ENCODE data around the gene GMFB.

GMFB gene

DNA sequence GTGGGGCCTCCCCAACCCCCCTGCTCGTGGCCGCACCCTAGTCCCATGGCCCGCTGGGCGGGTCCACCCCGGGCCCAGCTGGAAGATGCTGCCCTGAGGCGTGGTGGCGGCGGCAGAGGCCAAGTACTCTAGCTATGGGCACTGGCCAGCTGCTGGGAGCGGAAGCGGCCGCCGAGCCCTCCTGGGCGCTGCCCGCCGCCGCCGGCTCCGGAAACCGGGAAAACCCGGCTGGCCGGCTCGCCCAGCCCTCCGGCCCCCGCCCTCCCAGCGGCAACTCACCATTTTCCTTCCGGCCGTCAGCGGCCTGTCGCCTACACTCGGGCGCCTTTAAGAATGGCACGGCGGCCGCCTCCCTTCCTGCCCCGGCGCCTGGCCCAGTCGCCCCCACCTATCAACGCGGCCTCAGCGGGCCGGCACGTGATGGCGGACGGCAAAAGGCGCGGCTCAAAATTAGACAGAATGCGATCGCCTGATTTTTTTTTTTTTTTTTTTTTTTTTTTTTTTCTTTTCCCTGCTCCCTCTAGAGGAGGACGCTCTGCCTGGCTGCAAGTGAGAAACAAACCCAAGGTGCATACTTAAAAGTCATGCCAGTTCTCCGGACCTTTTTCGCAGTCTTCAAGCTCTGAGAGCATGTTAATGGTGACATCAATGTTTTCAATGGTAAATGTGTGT, at the start of gene GMFB:
Gene GMFB, minus strand, starts transcription at position 335 of the 672 bp plus-strand sequence. Its CDS starts 53 bp downstream, at position 282.
- peak; percentile 94 for DNase-seq

DNA sequence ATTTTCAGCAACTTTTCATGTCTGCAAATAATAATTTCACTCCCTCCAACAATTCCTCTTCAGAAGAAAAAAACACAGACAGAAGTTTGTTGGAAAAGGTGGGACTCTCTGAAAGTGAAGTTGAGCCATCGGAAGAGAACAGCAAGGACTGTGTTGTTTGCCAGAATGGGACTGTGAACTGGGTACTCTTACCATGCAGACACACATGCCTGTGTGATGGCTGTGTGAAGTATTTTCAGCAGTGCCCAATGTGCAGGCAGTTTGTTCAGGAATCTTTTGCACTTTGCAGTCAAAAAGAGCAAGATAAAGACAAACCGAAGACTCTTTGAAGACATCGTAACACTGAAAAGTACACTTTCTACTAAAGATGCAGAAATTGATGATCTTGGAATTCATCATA, 49.3 kb upstream of the GMFB start:
- no peak for DNase-seq

DNA sequence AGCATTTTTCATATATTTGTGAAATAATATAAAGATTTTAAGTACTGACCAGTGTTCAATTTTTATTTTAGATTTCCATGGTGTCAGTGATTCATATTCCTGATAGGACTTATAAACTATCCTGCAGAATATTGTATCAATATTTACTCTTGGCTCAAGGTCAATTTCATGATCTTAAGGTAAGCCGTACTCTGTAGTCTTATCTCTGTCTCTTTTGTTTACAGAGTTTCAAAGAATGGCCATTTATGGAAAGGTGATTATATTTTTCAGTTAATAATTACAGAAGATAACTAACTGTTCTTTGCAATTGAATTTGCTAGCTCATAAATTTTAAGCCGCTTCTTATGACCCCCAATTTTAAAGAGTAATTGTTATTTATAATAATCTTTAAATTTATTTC, 48.9 kb upstream of the GMFB start:
- DNase-seq: no peak

DNA sequence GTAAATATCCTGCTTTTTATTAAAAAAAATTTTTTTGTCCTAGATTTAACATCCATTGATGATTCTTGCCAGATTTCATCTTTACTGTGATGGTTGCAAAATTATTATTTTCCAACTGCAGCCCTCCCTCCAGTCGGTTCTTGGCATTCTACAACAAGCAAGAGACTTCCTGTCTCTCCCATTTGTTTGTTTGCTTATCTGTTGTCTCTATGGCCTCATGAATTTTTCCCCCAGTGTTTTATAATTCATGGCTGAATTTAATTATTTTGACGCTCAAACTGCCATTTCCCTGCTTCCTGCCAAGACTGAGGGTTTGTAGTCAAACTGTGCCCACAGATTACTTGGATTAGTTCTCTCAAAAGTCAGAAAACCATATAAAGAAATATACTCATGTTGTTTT, 46.9 kb upstream of the GMFB start:
- no peak for DNase-seq

DNA sequence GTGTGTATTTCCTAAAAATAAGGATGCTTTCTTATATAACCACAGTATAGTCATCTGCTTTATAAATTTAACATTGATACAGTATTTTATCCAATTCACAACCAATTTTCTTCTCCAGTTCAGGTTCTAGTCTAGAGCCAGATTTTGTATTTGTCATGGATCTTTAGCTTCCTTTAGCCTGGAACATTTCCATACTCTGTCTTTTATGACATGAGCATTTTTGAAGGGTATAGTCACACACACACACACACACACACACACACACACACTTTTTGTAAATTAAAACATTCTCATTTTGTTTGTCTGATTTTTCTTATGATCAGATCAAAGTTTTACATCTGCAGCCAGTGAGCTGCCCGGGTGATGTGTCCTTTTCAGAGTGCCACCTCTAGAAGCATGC, 46.3 kb upstream of the GMFB start:
- no peak for DNase-seq

DNA sequence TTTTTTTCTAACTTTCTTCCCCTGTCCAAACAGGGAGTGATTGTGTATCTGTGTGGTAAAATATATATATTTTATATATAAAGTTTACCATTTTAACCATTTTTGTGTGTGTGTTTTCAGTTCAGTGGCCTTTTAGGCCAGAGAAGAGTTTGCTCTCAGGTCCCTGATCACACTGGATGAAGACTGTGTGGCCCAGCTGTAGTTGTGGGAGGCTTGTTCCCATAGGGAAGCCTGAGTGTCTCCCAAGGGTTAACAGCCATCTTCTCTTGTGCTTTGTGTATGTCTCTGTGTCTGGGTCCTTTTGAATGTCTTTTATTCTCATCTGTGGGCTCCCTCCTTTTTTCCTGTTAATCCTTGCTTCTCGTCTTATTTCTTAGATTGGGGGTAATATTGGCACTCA, 44.3 kb upstream of the GMFB start:
- no peak for DNase-seq

DNA sequence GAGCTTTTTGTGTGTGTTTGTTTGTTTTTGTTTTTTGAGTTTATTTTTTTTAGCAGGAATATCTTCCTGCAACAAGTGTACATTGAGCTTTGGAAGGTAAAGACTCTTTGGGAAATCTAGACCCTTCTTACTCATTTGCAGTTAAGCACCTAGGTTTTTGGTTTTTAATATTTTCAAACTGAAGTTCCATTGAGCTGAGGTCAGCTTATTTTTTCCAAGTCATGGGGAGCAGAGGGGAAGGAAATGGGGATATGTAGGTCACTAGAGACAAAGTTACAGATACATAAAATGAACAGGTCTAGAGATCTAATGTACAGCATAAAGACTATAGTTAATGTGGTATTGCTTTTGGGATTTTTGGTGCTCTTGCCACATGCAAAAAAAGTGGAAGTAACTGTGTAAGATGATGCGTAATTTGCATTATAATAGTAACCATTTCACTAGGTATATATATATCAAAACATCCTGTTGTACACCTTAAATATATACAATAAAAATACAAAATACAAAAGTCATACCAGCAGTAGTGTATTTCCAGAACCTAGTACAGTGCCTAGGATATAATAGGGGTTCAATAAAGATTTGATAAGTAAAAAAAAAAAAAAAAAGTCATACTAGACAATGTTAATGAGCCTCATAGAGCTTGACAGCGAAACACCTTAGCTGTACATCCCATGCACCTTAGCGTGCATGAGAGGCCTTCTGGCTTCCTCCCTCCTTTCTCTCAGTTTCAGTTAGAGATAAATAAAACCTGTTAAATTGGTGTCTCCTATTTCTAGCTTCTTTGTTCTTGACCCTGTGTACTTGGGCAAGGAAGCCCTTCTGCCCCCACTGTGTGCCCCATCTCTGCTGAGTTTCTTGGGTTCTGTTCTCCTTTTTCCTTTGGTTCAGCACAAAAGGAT, 43.6 kb upstream of the GMFB start:
- DNase-seq: no peak

DNA sequence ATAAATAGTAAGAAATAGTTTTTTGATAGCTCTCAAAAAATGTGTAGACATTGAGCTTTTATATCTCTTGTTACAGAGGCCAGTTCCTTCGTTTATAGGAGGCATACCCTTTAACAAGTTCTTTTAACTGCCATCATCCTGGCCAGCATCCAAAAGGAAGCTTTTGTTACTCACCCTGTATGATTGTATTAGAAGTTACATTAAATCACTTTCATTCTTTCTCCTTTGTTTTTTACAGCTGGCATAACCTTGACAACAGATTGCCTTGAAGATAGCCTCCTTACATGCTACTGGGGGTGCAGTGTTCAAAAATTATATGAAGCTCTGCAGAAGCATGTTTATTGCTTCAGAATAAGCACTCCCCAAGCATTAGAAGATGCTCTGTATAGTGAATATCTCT, 41.0 kb upstream of the GMFB start:
- DNase-seq: no peak

DNA sequence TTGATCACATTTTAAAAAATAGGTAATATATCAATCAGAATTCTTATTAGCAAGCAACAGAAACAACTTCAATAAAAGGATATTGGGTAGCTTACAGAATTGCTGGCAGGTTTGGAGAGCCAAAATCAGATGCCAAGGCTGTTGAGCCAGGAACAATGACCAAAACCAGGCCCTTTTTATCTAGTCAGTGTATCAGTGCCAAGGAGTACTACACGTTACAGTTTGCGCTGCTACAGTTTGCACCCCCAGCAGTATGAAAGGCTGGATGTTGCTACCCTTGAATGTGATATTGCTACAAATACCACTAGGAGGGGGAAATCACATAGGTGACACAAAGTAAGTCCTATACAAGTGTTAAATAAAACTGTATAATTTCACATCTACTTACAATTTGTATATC, 40.2 kb upstream of the GMFB start:
- DNase-seq: no peak

DNA sequence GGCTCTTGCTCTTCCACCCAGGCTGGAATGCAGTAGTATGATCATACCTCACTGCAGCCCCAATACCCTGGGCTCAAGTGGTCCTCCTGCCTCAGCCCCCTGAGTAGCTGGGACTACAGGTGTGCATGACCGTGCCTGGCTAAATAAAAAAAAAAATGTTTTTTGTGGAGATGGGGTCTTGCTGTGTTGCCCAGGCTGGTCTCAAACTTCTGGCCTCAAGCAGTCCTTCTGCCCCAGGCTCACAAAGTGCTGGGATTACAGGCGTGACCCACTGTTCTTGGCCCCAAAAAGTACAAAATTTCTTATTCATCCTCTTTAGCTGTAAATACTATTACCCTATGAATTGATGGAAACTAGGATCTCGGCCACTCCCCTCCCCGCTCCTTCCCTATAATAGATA, 35.6 kb upstream of the GMFB start:
- no peak for DNase-seq

DNA sequence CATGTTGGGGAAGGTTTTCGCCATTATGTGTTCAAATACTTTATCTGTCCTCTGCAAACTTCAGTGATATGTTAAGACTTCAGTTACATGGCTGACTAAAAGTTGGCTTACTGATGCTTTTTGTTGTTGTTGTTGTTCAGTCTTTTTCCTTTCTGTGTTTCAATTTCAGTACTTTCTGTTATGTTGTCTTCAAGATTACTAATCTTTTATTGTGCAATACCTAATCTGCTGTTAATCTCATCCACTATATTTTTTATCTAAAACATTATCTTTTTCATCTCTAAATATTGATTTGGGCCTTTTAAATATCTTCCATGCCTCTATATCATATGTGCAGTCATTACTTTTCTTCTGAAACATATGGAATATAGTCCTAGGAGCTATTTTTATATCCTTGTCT, 27.9 kb upstream of the GMFB start:
- no peak for DNase-seq

DNA sequence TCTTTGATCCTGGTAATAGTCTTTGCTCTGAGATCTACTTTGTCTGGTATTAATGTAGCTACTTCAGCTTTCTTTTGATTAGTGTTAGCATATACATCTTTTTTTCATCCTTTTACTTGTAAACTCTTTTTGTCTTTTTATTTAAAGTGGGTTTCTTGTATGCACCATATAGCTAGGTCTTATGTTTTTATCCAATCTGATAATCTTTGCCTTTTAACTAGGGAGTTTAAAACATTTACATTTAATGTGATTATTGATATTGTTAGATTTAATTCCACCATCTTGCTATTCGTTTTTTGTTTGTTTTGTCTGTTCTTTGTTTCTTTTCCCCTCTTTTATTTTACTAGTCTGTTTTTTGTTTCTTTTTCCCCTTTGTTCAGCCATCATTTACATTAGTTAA, 26.9 kb upstream of the GMFB start:
- no peak for DNase-seq

DNA sequence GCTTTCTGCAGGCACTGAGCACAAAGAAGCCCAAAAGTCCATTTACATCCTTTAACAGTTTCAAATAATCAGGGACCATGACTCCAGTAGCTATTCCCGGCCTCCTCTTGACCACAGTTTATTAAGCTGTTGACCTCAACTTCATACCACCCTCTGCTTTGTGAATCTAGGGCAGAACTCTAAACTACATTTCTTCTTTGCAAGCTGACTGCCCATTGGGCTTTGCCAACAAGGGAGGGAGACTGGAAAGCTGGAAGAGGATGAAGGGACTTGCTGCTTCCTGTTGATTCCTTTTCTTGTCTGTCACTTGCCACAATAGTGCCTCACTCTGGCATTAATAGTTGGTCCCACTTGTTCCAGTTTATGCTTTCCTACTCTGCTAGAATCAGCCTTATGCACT, 23.6 kb upstream of the GMFB start:
- DNase-seq: no peak

DNA sequence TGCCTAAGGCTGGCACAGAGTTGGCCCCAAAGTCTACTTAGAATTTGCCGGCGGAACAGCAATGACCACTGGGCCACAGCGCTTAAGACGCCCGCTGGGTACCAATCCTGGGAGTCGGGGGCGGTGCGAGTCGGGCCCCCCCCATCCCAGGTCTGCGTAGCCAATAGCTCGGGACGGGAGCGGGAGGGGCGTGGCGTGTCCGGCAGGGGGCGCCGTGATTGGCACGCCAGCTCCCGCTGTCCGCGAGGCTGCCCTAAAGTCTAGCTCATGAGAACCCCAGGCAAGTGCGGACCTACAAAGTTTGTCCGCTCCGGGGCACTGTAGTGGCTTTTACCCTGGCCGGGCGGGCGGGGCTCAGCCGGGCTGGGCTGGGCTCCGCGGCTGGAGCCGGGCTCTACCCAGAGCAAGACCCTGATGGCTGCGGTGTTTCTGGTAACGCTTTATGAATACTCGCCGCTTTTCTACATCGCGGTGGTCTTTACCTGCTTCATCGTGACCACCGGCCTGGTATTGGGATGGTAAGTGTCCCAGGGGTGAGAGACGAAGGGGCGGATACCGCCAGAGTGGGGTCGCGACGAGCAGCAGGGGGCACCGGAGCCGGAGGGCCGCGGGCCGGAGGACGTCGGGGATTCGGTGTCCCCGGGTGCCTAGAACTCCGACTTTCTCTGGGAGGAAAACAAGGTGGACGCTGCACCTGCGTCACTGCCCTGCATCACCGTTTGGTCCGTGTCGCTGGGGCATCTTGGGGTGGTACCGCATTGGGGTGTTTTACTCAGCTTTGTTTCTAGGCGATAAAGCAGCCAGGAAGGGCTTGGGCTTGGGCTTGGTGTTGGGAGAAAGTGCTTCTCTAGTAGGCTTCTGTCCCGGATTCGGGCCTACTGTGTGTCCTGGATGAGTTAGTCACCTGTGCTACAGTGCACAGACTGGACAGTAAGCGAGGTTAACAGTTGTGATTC, 21.0 kb upstream of the GMFB start, which contains the start of gene CGRRF1:
Gene CGRRF1, plus strand, starts transcription at position 361 of the 956 bp plus-strand sequence. Its CDS starts 54 bp downstream, at position 415.
- peak; percentile 99 for DNase-seq

DNA sequence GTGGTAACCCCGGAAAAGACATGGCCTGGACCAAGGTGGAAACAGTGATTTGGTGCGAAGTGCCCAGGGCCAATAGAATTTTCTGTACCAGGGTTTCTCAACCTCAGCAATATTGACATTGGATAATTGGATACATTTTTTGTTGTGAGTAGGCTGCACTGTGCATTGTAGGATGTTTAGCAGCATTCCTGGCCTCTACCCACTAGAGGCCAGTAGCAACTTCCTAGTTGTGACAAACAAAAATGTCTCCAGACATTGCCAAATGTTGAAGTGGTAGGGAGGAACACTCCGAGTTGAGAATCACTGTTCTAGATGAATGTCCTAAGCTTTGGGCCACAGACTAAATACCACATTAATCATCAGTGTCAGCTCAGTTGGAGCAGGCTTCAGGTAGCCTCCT, 14.7 kb upstream of the GMFB start:
- DNase-seq: no peak

DNA sequence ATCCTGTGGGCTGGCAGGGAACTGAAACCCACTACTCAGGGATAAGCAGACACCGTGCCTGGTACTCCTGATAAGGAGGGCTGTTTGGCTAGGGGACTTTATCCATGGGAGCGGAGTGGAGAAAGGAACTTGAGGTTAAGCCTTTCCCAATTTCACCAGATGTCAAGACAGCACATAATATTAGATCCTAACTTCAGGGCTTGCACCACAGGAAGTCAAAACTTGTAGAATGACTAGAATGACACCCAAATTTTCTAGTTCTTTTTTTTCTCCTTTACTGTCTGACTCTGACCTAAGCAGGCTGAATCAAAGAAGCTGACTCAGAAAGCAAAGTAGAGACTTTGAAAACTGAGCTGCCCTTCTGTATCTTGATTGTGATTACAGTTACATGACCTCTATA, 13.8 kb upstream of the GMFB start:
- no peak for DNase-seq

DNA sequence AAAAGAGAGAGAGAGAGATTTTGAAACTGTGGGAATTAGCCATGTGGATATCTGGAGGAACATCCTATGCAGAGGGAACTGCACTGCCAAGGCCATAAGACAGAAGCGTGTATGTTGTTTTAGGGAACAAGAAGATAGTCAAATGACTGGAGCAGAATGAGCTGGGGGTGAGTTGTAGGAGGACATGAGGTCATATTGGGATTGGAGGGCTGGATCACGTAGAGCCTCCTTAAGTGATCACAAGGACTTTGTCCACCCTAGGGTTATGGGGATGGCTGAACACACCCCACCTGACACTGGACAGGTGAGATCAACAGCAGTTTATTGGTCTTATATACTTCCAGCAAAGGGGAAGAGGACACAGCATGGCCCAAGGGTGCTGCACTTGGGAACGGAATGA, 12.7 kb upstream of the GMFB start:
- no peak for DNase-seq

DNA sequence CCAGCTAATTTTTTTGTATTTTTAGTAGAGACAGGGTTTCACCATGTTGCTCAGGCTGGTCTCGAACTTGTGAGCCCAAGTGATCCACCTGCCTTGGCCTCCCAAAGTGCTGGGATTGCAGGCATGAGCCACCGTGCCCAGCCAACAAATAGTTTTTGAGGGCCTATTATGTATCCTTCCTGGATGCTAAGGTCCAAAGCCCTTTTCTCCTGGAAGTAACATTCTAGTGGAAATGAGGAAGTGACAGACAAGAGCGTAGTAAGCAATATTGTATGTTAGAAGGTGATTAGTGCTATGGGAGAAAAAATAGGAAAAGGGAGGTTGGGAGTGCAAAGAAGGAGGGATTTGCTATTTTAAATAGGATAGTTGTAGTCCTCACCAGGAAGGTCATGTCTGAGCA, 12.0 kb upstream of the GMFB start:
- DNase-seq: no peak

DNA sequence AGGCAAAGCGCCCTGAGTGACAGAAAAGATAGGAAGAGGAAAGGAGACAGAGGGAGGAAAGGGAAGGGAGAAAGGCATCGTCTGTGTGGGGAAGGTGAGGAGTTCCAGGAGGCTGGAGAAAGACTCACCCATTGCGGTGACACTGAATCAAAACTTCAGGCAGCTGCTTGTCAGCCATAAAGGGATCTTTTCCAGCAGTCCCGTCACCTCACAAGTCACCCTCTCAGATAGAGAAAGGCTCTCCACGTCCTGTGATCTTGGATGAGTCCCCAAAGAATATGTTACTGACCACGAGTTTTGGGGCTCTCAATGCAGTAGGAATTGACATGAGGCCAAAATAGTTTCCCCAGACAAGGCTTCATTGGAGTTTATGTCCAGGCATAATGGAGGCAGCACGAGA, 9.8 kb upstream of the GMFB start:
- DNase-seq: no peak

DNA sequence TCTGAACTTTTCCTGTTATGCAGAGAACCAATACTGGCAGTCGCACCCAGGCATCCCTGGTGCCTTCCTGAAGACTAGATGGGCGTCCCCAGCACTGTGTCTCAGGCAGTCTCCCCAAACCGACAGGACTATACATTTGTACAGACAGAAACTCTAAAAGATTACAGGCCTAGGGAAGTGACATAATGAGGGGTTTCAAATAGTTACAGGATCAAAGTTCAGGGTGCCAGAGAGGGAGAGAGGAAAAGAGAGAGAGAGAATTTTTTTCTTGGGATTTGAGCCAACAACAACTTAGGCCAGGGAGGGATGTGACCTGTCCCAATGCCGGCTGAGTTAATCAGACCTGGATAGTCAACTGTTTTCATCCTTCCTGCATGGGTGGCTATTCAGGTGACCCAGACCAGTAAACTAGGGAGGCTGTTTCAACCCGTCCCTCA, 9.3 kb upstream of the GMFB start:
- DNase-seq: no peak

DNA sequence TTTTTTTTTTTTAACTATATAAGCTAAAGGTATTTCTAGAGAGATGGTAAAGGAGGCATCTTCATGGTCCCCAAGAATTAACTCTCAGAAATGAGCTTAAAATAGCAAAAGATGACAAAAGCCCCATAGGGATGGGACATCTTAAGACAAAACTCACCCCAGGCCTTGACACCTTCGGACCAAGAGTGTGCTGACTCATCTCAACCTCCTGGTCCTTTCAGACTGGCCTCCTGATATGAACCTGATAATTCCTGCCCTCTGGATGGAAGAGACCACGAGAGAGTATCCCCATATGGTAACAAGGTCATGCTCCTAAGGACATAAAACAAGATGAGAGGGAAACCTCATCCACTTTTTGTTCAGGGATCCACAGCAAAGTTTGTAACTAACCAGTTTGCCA, 8.4 kb upstream of the GMFB start:
- no peak for DNase-seq

DNA sequence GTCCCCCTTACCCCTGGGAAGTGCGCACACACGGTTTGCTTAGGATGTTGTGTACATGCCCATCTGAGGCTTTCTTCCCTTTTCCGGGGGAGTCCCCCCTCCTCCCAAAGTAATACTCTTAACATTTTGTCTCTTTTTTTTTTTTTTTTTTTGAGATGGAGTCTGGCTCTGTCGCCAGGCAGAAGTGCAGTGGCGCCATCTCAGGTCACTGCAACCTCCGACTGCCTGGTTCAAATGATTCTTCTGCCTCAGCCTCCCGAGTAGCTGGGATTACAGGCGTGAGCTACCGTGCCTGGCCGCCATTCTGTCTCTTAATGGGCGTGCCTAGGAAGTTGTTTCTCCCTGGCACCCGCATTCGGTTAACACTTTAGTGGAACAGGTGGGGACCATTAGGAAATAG, 4.5 kb upstream of the GMFB start:
- DNase-seq: no peak

Data from islet precursor cell (in vitro differentiated cells).